ENCODE data around the gene PNLIP. TPM values are rescaled to one million over a fixed set of nuclear protein-coding genes. Genes with fewer than 3 reads are reported as not detected.

The PNLIP gene
- total RNA-seq, 5 donors from 2014 or later (not counting 1 experiment from before 2014, with no cell fraction given) = 2.3 to 3.1 (median 2.6) TPM; not detected in 2

GRCh38 chr10:116615199-116615776, 69.6 kb downstream of the PNLIP start:
- Mint-ChIP-seq H3K4me3 (no peak overlapping the region), H3K9me3 (peaks cover 0 to 4% (median 4%) of the 10 kb centered on the region in 3 donors), H3K27me3 (peaks cover 11 to 24% of the 10 kb centered on the region in 2 donors), H3K4me1 (no peaks in the 10 kb centered on the region), H3K36me3 (no peaks in the 10 kb centered on the region), H3K27ac (no peak overlapping the region)
- Histone ChIP-seq H3K27ac (ENCODE audit: low read length) (no peak overlapping the region), H3K4me3 (ENCODE audit: control insufficient read depth in 1 of 2, extremely low read depth in 1 of 2, low read length in 1 of 2) (no peak overlapping the region), H3K27me3 (replicated peaks in 1 of 2; ENCODE audit: control insufficient read depth in 2 of 2, extremely low read depth in 1 of 2, insufficient read depth in 2 of 2, low read length in 1 of 2) (peaks cover 0 to 16% of the 10 kb centered on the region in 2 experiments), H3K9me3 (no peaks in the 10 kb centered on the region), H3K4me1 (ENCODE audit: control insufficient read depth in 1 of 2, extremely low read depth in 1 of 2, insufficient read depth in 2 of 2, low read length in 2 of 2) (no peaks in the 10 kb centered on the region), H3K36me3 (ENCODE audit: control insufficient read depth in 2 of 2, extremely low read depth in 1 of 2, insufficient read depth in 1 of 2, low read length in 1 of 2) (no peaks in the 10 kb centered on the region)
- ATAC-seq (replicated peaks in 1 of 4) = no peak
- ChIA-PET CTCF (no interaction called here), POLR2A (no interaction called here)
- WGBS (ENCODE audit: insufficient coverage) = 100% methylated on average over 1 of the region's 3 CpGs
- DNase-seq = no peak

Other genes with a start within 250 kb of the PNLIP start
- not detected for gene CCDC172, start 221.5 kb upstream of the PNLIP start, total RNA-seq
- gene PNLIPRP3, start 118.1 kb upstream of the PNLIP start, total RNA-seq = not detected
- 1 to 10 TPM in 3 of 5 donors, not detected in 2; 1.4 to 2.1 (median 2.0) TPM for gene PNLIPRP1, start 45.0 kb downstream of the PNLIP start, total RNA-seq
- gene PNLIPRP2, start 75.0 kb downstream of the PNLIP start, total RNA-seq = under 1 TPM in 3 of 5 donors, not detected in 2; 0.82 to 0.96 (median 0.89) TPM
- gene HSPA12A, start 196.6 kb downstream of the PNLIP start, total RNA-seq = under 1 TPM; 0.26 to 0.89 (median 0.53) TPM